Endothelial cell of umbilical vein (primary cell): ENCODE measurements around the gene LIMA1.

Experiments
- EZH2 ChIP-seq: IDR thresholded peaks from 2 replicates; pipeline ENCODE4 v1.6.1; 2012; ENCODE audit warnings: borderline replicate concordance, low read depth, mild to moderate bottlenecking, moderate library complexity, low read length, inconsistent platforms; ENCODE audit not compliant: severe bottlenecking
- FOS ChIP-seq: IDR thresholded peaks from 2 replicates; pipeline ENCODE4 v1.6.1; 2011; ENCODE audit warnings: mild to moderate bottlenecking, low read length, moderate library complexity, borderline replicate concordance; ENCODE audit not compliant: insufficient read depth
- GATA2 ChIP-seq: IDR thresholded peaks from 2 replicates; pipeline ENCODE4 v1.7.0; 2011; ENCODE audit warnings: low read depth, mild to moderate bottlenecking, moderate library complexity, mixed read lengths, low read length; ENCODE audit not compliant: insufficient read length, insufficient read depth
- JUN ChIP-seq: IDR thresholded peaks from 2 replicates; pipeline ENCODE4 v1.6.1; 2011; ENCODE audit warnings: borderline replicate concordance, low read depth; ENCODE audit not compliant: insufficient read length, insufficient read depth
- MYC ChIP-seq: IDR thresholded peaks from one replicate; pipeline ENCODE4 v1.6.1; 2011; ENCODE audit warnings: mild to moderate bottlenecking, low read depth, low read length
- POLR2A ChIP-seq: IDR thresholded peaks from 2 replicates; pipeline ENCODE4 v1.6.1; 2012; ENCODE audit warnings: low read depth, mild to moderate bottlenecking, control low read depth, low read length
- POLR2AphosphoS5 ChIP-seq: IDR thresholded peaks from 2 replicates; pipeline ENCODE4 v1.6.1; 2012; ENCODE audit warnings: low read depth, mild to moderate bottlenecking, control low read depth, low read length, moderate library complexity; ENCODE audit not compliant: insufficient read depth
- TF ChIP-seq, protein P1 (sequence below), 2 donors: IDR thresholded peaks; 1 replicate in 1 of 2; 2 replicates in 1 of 2; pipeline ENCODE4 v1.5.1; 2011; ENCODE audit warnings: low read length in 2 of 2, mild to moderate bottlenecking in 2 of 2, moderate library complexity in 2 of 2, control low read depth in 1 of 2, inconsistent platforms in 1 of 2, low read depth in 1 of 2; ENCODE audit not compliant: insufficient read depth in 1 of 2; ENCODE audit errors: extremely low read depth in 1 of 2
- TF ChIP-seq, protein P2 (sequence below): IDR thresholded peaks from 2 replicates; pipeline ENCODE4 v1.6.1; 2011; ENCODE audit not compliant: insufficient read depth, insufficient read length

DNA sequence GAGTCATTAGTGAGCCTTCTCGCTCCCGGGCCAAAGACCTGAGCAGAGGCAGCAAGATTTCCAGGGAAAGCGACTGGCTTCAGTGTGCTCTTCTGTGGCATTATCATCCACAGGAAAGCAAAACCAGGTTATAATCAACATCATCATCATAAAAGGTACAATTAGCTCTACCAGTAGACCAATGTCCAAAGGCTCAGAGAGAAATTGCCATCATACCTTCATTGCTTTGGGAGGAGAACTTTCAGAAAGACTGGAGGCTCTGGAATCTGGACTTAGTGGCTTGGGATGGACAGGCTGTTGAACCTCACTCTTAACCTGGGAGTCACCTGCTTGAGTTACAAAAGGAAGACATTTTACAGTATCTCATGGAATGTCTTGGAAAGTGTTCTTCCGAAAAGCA is 91.1 kb downstream of the LIMA1 start:
- TF ChIP-seq POLR2A (no peak), EZH2 (no peak), JUN (no peak), POLR2AphosphoS5 (no peak), FOS (no peak), MYC (no peak), GATA2 (no peak)
- TF ChIP-seq, protein P1, sequence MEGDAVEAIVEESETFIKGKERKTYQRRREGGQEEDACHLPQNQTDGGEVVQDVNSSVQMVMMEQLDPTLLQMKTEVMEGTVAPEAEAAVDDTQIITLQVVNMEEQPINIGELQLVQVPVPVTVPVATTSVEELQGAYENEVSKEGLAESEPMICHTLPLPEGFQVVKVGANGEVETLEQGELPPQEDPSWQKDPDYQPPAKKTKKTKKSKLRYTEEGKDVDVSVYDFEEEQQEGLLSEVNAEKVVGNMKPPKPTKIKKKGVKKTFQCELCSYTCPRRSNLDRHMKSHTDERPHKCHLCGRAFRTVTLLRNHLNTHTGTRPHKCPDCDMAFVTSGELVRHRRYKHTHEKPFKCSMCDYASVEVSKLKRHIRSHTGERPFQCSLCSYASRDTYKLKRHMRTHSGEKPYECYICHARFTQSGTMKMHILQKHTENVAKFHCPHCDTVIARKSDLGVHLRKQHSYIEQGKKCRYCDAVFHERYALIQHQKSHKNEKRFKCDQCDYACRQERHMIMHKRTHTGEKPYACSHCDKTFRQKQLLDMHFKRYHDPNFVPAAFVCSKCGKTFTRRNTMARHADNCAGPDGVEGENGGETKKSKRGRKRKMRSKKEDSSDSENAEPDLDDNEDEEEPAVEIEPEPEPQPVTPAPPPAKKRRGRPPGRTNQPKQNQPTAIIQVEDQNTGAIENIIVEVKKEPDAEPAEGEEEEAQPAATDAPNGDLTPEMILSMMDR (IDR thresholded peaks at IDR 0.05; ENCODE audit: extremely low read depth in 1 of 2, insufficient read depth in 1 of 2, low read depth in 1 of 2, low read length in 2 of 2): no peak
- TF ChIP-seq, protein P2, sequence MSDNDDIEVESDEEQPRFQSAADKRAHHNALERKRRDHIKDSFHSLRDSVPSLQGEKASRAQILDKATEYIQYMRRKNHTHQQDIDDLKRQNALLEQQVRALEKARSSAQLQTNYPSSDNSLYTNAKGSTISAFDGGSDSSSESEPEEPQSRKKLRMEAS: no peak
